ENCODE measurements around the gene CRYZL1.
"Not testable (repeated sequence)": the region's sequence is repeated elsewhere in the genome, so short reads cannot be mapped to it uniquely, and the experiment has no call there.

The CRYZL1 gene

DNA sequence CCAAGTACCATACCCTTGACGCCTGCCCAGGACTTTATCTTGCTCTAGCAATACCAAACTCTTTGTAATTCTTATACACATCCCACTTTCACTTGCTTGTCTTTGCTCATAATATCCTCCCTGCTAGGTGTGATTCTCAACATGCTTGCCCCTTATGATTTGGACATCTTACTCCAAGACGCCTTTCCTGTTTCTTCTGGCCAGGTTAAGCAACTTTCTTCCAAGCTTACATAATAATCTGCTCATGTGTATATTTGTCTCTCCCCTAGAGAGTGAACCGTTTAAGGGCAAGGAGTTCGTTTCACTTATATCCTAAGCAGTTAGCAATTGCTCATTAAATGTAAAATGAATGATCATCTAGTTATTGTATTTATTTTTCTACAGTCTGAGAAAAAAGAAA, 21.8 kb downstream of the CRYZL1 start:
- DNase-seq: no peak

DNA sequence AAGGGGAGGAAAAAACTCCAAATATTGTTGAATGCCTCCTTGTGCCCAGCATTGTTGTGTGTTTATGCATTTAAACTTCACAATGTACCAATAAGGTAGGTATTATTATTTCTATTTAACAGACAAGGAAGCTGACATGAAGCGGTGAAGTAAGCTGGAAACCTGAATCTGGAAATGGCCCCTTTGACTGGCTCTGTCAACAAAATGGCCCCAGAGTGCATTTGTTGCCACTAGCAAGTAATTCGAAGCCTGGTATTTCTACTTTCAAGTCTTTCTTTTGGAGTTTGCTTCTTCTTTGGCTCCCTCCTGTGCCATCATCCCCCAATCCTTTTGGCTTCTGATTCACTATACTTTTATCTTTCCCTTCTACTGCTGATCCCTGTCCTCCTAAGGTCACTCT, 23.1 kb downstream of the CRYZL1 start:
- DNase-seq: no peak

DNA sequence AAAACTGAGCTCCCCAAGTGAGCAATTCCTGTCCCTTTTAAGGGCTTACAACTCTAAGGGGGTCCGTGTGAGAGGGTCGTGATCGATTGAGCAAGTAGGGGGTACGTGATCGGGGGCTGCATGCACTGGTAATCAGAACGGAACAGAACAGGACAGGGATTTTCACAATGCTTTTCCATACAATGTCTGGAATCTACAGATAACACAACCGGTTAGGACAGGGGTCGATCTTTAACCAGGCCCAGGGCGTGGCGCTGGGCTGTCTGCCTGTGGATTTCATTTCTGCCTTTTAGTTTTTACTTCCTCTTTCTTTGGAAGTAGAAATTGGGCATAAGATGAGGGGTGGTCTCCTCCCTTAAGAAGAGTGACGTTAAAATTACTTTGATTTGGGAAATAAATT, 24.0 kb downstream of the CRYZL1 start:
- not testable (repeated sequence) for DNase-seq

DNA sequence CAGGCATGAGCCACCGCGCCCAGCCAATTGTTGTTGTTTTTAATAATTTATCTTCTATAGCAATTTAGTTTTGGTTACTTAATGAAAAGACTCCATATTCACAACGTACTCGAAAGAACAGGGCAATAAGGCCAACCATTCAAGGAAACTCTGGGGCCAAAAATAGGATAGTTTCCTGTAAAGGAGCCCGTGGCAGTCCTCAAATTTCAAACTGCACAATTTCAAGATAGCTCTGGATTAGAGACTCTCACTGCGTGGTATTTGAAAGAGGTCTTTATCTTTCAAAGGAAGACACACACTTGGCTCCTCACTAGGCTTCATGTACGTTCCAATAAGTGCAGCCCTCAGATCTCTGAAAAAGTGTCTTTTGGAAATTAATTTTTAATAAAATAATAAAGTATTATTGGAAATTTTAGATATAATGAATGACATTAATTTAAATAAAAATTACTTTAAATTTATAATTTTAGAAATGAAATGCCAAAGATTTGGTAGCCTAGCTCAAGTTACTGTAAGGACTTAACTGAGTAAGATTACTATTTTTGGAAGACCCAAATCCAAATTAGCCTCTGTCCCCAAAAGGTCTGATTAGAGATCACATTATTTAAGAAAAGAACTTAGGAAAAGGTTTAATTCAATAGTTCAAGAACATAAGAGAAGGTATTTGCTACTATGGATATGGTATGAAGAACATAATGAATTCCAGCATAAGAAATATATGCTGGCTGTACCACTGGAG, 30.4 kb downstream of the CRYZL1 start:
- DNase-seq: no peak

DNA sequence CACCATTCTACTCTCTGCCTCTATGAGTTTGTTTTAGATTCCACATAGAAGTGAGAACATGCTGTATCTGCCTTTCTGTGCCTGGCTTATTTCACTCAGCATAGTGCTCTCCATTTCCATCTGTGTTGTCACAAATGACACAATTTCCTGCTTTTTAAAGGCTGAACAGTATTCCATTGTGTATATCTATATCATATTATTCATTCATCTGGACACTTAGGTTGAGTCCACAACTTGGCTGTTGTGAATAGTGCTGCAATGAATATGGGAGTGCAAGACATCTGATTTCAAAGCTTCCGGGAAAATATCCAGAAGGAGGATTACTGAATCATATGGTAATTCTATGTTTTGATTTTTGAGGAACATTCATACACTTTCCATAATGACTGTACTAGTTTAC, 33.0 kb downstream of the CRYZL1 start:
- DNase-seq: no peak

DNA sequence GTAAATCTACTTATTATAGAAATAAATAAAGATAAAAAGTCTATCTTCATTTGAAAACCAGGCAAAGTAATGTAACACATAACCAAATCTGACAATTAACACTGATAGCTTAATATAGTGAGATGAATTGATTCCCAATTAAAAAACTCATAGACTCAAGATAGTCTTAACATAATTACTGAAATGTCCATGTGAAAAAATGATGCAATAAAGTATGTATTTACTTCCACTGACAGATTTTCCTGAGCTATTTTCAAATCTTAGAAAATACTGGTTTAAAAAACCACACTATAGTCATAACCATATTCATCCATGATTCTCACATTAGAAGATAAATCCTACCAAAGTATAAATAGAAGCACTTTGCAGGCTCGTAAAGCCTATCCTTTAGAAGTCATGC, 43.5 kb downstream of the CRYZL1 start:
- no peak for DNase-seq

DNA sequence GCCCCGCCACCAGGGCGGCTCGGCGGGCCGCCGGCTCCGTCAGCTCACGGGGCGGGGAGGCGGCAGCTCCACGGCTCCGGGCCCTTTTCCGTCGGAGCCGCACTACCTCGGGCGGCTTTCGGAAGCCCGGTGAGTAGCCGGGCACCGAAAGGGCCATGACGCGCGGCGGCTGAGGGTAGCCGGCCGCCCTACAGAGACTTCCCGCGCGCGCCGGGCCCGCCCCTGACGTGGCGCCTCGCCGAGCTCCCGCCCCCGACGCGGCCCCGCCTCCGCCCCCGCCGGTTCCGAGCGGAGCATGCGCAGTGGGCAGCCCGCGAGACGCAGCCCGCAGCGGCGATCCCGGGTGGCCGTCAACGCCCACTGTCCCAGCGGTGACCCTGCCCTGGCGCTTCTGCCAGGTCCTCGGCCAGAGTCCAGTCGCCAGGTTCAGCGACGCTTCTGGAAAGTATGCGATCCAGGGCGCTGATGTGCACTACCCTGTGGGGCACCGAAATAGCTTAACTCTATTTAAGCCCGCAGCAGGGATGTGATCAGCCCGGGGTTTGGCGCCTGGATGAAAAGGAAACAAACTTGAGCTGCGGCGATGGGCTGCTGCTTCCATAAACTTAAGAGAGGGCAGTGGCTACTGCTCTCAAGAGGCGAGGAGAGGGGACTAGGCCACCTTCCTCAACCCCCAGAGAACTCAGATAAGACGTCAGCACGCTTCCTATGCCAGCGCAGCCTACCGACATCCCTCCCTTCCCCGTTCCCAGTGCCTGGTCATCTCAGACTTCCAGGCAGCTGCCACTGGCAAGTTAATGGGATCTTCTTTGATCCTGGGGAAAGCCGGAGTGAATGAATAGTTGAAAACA, 52.8 kb downstream of the CRYZL1 start, which contains the start of gene DONSON:
TSS of gene DONSON (minus strand) at position 200 of the 851 bp plus-strand sequence. CDS start at position 157, 43 bp downstream.
- DNase-seq: peak; percentile 36

DNA sequence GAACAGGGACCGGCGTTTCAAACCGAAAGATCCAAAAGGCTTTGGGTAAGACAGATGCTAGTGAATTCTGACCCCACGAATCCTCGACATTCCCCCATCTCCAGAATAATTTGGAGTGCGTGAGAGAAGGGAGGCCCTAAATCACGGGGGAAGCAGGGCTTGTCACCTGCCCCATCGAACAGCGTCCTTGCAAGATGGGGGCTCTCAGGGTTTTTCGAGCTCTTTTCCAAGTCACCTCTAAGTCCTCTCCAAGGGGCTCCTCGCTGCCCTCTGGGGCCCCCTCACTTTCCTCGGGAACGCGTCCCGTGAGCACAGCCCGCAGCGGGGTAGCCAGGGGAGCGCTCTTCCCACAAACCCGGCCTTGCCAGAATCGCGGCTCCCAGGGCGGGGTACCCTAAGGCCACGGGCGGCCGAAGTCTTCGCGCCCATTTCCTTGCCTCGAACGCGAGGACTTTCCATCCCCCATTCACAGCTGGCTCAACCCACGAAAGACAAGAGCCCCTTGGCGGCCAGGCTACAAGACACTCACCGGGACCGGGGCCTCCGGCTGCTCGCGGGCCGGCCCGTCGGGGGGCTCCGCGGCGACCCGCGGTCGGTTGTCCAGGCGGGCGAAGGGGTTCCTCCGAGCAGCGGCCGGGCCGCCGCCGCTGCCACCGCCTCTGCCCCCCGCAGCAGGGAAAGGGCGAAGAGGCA, 53.6 kb downstream of the CRYZL1 start:
- no peak for DNase-seq

DNA sequence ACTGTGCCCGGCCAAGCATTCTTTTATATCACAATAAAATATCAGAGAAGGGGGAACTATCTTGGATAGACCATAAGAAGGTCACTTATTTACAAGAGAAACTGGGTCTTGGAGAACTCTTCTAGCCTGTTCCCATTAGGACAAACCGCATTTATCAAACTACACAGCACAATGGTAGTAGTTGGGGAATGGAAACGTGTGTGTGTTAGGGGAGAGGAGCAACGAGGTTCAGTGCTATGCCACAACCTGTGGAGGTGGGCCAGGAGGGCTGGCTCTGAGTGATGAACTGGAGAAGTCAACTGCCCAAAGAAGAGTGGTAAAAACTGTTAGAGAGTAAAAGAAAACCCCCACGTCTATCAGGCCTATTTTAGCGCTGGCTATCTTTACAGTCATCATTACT, 54.6 kb downstream of the CRYZL1 start:
- DNase-seq: no peak

DNA sequence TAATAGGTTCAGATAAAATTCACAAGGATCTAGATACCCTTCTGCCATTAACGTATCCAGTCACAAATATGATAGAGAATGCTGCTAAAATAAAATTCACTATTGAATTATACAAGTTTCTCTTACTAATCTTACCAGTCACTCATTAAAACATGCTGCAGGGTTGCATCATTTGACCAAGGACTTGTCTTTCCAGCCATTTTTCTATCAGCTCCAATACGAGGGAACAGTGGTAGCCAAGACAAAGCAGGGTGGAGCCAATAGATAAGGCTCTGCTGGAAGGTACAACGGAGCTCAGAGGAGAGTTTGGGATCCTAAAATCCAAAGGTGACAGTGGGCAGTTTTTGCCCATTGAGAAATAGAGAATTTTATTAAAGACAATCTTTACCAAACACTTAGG, 57.1 kb downstream of the CRYZL1 start:
- no peak for DNase-seq

DNA sequence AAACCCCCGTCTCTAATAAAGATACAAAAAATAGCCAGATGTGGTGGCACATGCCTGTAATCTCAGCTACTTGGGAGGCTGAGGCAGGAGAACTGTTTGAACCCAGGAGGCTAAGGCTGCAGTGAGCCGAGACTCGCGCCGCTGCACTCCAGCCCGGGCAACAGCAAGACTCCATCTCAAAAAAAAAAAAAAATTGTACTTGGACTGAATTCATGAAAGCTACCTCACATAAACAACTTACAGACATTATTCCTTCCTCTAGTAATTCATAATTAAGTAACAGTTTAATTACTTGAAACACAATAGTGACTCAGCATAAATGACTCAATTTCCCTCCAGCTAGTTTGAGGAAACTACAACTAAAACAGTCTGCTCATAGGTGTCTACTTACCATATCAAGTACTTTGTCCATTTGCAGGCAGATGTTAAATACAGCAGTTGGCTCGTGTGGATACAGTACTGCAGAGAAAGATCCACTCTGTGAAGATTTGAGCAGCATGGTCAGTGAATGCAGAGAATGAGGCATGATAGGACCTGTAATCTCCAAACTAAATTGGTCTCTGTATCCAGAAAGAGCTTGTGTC, 62.5 kb downstream of the CRYZL1 start:
- no peak for DNase-seq

DNA sequence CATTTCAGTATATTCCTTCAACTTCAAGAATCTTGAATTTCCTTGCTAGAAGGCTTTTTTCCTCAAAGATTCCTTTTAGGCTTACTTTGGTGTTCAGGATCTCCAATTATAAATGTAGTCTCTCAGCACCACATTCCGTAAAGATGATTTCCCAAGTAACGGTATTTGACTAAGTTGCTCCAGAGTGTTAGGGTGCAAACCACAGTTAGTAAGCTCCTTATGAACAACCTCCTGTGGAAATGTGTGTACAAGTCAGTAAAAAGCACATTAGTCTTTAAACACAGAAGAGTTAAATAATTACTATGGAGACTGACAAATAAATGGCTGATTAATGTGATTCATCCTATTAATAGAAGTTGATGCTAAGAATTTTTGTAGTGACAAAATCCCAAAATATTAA, 63.3 kb downstream of the CRYZL1 start:
- no peak for DNase-seq

DNA sequence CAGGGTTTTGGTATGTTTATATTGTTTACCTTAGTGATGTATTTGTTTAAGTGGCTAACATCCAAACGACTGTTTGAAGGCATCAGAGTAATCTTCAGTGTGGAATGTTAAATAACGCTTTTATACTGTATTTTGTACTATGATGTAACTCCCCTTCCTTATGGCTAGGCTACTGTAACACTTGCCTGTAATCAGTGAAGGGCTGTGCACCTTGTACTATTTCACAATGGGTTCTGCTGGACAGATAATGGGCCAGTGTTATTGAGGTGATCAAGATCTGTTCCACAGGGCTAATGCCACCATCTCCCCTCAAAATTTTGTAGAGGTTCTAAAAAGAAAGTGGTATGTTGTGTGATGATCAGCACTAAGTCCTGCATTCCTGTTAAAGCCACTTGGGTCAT, 64.8 kb downstream of the CRYZL1 start:
- not testable (repeated sequence) for DNase-seq

DNA sequence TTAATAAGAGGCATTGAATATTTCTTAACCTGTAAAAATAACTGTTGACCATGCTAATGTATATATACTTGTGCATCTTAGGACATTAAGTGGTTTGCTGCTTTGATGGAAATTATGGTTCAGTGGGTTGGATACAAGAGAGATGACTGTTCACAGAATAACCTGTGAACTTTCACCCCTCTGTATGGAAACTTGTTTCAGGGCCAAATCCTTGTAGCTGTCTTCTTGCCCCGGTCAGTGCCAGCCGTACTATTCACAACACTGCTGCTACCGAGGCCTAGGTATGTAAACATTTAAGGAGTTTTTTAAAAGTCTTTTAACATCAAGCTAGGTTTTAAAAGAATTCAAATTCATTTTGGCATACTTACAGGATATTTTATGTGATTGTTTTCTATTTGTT, 69.2 kb downstream of the CRYZL1 start:
- no peak for DNase-seq

DNA sequence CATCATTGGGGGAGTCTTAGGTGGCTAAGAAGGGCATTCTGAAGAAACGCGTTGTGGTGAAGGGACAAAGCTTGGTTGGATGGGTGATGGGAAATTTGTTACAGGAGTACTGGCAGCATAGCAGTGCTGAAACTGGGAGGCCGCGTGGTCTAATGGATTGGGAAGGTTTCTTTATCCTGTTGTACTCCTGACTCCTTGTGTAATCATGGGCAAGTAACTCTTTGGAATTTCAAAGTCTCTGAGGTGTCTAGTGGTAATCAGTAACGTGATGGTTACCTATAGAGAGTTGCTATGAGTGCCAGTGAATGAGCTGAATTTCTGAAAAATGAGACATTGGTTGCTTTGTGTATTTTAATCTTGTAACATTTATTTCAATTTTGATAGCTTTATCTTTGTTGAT, 71.5 kb downstream of the CRYZL1 start:
- DNase-seq: no peak

DNA sequence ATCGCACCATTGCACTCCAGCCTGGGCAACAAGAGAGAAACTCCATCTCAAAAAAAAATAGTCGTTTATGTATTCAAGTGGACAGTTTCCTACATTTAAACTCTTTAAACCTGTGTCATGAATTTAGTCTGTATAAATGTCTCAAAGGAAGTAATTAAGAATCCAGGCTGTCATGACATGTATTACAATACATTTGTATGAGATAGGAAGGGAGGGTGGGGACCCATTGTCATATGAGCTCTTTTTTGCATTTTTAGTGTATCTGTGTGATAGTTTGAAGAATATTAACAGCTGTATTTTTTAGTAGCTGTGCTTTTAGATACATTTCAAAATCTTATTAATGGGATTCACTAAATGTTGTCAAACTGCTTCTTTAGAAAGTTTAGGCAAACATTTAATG, 73.1 kb downstream of the CRYZL1 start:
- DNase-seq: no peak

DNA sequence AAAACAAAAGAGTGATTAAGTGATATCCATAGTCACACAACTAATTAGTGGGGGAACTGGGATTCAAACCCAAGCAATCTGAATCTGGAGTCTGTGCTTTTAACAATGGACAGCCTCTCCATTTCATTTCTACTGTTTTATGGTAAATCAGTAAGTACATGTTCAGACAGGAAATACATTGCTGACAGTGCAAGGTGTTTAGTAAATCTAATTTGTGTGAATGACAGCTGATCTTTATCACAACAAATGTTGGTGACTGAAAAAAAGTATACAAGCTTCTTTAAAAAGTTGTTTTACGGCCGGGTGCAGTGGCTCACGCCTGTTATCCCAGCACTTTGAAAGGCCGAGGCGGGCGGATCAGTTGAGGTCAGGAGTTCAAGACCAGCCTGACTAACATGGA, 73.6 kb downstream of the CRYZL1 start:
- DNase-seq: no peak

DNA sequence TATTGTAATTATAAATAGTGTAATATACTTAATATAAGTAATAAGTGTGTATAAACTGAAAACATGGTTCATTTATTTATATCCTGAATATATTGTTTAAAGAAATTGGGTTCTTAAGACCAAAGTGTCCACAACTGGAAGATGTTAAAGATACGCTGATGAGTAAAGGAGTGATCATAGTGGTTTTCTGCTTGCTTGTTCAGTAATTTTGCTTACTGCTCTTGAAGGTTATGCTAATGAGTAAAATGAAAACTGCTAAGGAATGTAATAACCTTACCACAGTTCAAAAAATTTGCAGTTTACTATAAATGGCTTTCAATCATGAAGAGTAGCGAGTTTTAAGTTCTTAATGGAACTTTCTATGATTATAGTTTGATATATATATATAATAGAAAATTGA, 75.0 kb downstream of the CRYZL1 start:
- DNase-seq: no peak

DNA sequence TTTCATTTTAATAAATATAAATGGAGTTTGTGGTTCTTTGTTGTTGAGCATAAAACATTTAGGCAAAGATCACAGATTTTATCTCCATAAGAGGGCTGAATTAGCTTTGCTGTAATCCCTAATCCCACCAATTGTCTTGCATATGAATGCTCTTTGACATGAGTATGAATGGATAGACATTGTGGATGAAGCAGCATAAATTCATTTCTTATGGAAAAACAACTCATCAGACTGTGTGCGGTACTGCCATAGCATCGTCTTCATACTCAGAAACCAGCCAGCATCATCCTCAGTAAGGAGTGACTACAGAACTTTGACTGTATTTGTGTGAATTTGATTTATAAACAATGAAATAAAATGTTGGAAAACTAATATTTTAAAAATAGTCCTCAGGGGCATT, 79.2 kb downstream of the CRYZL1 start:
- no peak for DNase-seq

DNA sequence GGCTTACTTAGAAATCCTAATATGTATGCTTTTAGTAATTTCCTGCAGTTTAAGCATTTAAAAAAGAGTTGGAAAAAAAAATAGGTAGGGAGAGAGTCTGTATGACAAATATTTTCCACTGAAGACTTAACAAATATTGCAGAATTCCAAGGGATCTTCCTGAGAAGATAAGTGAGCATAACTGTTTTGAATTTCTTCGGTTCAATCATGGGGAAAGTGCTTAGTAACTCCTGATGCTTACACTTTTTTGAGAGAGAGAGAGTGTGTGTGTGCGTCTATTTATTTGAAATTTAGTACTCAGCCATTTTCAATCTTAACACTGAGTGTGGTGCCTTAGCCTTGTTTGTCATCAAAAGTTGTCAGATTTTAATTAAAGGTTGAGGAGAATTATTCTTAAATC, 80.2 kb downstream of the CRYZL1 start:
- DNase-seq: no peak

DNA sequence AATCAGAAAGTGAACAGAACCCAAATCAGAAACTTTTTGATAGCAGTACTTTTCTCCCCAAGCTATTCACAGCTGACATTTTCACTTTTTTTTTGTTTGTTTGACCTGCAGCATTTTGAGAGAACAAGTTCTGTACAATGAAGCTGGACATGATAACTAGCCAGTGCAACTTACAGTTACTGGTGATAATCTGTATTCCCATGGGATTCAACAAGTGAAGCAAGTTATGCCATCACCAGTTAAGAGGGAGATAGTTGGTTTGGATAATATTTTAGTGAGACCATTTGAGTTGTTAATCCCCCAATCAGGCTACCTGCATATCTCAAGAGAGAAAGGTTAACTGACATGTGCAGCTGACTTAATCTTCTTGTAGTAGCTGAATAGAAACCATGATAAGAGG, 80.6 kb downstream of the CRYZL1 start:
- DNase-seq: no peak

DNA sequence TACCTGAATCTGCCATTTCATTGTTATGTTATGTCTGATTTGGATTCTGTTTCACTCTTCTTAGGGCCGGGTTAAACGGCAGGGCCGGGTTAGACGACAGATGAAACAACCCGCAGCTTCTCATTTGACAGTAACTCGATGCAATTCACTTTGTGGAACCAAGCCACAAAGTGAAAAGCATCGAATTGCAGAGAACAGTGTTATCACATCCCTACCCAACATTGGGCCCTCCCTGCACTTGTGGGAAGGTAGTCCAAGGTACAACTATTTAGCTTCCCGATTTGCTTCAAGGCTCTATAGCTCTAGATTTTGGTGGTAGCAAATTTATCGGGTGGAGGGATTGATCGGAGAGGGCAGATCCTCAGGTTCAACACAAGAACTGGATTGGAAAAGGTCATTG, 81.7 kb downstream of the CRYZL1 start:
- DNase-seq: no peak

DNA sequence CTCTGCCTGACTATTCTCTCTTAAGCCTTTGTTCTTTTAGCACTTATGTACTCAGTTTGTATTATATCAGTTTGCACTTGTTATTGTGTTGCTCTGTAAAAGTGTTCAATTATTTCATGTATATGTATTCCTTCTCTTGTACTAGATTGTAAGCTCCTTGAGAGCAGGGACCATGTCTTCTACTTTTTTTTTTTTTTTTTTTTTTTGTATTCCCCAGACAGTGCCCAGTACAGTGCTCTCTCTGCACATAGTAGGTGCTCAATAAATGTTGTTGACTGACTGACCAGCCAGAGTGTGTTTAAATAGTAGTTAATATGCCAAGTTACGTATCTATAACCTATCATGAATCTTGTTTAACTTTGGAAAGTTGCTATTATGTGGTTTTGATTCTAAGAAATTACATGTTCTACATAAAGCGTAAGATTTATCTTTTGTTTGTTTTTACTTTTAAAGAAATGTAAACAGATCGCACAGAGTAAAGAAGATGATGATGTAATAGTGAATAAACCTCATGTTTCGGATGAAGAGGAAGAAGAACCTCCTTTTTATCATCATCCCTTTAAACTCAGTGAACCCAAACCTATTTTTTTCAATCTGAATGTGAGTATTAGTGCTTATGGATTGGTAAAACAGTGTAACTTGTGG, 82.6 kb downstream of the CRYZL1 start:
- no peak for DNase-seq

Measured in NCI-H2029 treated with DMSO at 0.1 percent for 48 hours (cell line).